Muscle of leg (tissue), 11 donors: ENCODE results near the gene LARGE1. TPM values are rescaled to one million over a fixed set of nuclear protein-coding genes. Genes with fewer than 3 reads are reported as not detected.

Experiments
- DNase-seq: peaks from one replicate; pipeline ENCODE4 v3.0.0; 2013
- H3K27ac ChIP-seq: one replicate; pipeline ENCODE4 v1.5.1; 2013; ENCODE audit warnings: mild to moderate bottlenecking, low read length, control low read depth
- H3K27me3 ChIP-seq: one replicate; pipeline ENCODE4 v1.6.1; 2013; ENCODE audit warnings: low read length; ENCODE audit not compliant: control insufficient read depth, insufficient read depth
- H3K36me3 ChIP-seq: one replicate; pipeline ENCODE4 v1.6.1; 2013; ENCODE audit warnings: low read length; ENCODE audit not compliant: control insufficient read depth, insufficient read depth
- H3K4me1 ChIP-seq: one replicate; pipeline ENCODE4 v1.6.1; 2013; ENCODE audit warnings: low read length; ENCODE audit not compliant: control insufficient read depth, insufficient read depth
- H3K4me3 ChIP-seq: one replicate; pipeline ENCODE4 v1.5.1; 2013; ENCODE audit warnings: low read length, control low read depth
- H3K9me3 ChIP-seq: replicated peaks from 2 replicates; pipeline ENCODE4 v1.6.1; 2013; ENCODE audit warnings: low read depth, low read length; ENCODE audit not compliant: control insufficient read depth
- WGBS: methylation state at CpG from one replicate; pipeline ENCODE4 v1.1.5; 2013; ENCODE audit warnings: missing lambda C conversion rate; ENCODE audit not compliant: insufficient coverage; 5-methylcytosine and 5-hydroxymethylcytosine counted together
- polyA plus RNA-seq, 8 donors: library from polyadenylated mRNA; unstranded; fragments of 120-200 nt; gene quantifications; one replicate each; pipeline versions ENCODE4 v1.2.1 to v1.2.3, GENCODE V29; 2013; ENCODE audit warnings: inconsistent platforms in 1 of 8, low replicate concordance in 1 of 8; ENCODE audit not compliant: insufficient read length in 8 of 8, insufficient read depth in 1 of 8
- total RNA-seq: library from RNA; stranded (reverse); fragments of 120-200 nt; gene quantifications from one replicate; pipeline ENCODE4 v1.2.4, GENCODE V29; 2013

Gene LARGE1
- total and polyA plus RNA-seq, 9 donors, result 7.7 to 14.6 (median 10.4) TPM

- H3K9me3 ChIP-seq, result peaks cover 4% of the 10 kb centered on the region
- no CpG with 5 or more reads among the region's 4 CpGs for WGBS
- no peak overlapping the region for H3K4me3 ChIP-seq
- no peaks in the 10 kb centered on the region for H3K27me3 ChIP-seq
- no peaks in the 10 kb centered on the region for H3K4me1 ChIP-seq
- DNase-seq, result no peak
- no peaks in the 10 kb centered on the region for H3K36me3 ChIP-seq
- H3K27ac ChIP-seq, result no peak overlapping the region
These were observed 102.7 kb downstream of the LARGE1 start for GRCh38 chr22:33817512-33818127.

GRCh38 chr22:33812360-33812977 lies 107.8 kb downstream of the LARGE1 start:
- Histone ChIP-seq H3K27me3 (no peaks in the 10 kb centered on the region), H3K27ac (peak overlapping the region; percentile 84), H3K36me3 (no peaks in the 10 kb centered on the region), H3K4me3 (no peak overlapping the region), H3K9me3 (peaks cover 4% of the 10 kb centered on the region), H3K4me1 (peaks cover 16% of the 10 kb centered on the region)
- DNase-seq, result peak; percentile 36
- WGBS, result 55% methylated on average over 6 of the region's 7 CpGs

- Histone ChIP-seq H3K27me3 (no peaks in the 10 kb centered on the region), H3K36me3 (no peaks in the 10 kb centered on the region), H3K4me1 (peaks cover 16% of the 10 kb centered on the region), H3K27ac (peak overlapping the region; percentile 84), H3K4me3 (no peak overlapping the region), H3K9me3 (peaks cover 4% of the 10 kb centered on the region)
- 10% methylated on average over 5 of the region's 5 CpGs for WGBS
- DNase-seq, result peak; percentile 99
These were observed 108.6 kb downstream of the LARGE1 start for GRCh38 chr22:33811686-33812085.

- H3K27me3 ChIP-seq, result no peaks in the 10 kb centered on the region
- no peaks in the 10 kb centered on the region for H3K36me3 ChIP-seq
- 49% methylated on average over 2 of the region's 4 CpGs for WGBS
- no peak overlapping the region for H3K4me3 ChIP-seq
- peaks cover 16% of the 10 kb centered on the region for H3K4me1 ChIP-seq
- peaks cover under 1% of the 10 kb centered on the region for H3K9me3 ChIP-seq
- peak overlapping the region; percentile 84 for H3K27ac ChIP-seq
- DNase-seq, result no peak
These were observed 109.1 kb downstream of the LARGE1 start for GRCh38 chr22:33811208-33811607.

GRCh38 chr22:33807470-33807869 lies 112.8 kb downstream of the LARGE1 start:
- no peak overlapping the region for H3K27ac ChIP-seq
- H3K9me3 ChIP-seq, result no peaks in the 10 kb centered on the region
- peak; percentile 33 for DNase-seq
- H3K27me3 ChIP-seq, result no peaks in the 10 kb centered on the region
- WGBS, result no CpG with 5 or more reads among the region's 4 CpGs
- no peaks in the 10 kb centered on the region for H3K36me3 ChIP-seq
- H3K4me3 ChIP-seq, result no peak overlapping the region
- H3K4me1 ChIP-seq, result peaks cover 18% of the 10 kb centered on the region

- Histone ChIP-seq H3K36me3 (no peaks in the 10 kb centered on the region), H3K27ac (no peak overlapping the region), H3K4me3 (no peak overlapping the region), H3K27me3 (no peaks in the 10 kb centered on the region), H3K9me3 (no peaks in the 10 kb centered on the region), H3K4me1 (peaks cover 6% of the 10 kb centered on the region)
- 30% methylated on average over 3 of the region's 3 CpGs for WGBS
- DNase-seq, result no peak
These were observed 114.1 kb downstream of the LARGE1 start for GRCh38 chr22:33806191-33806590.

- no peaks in the 10 kb centered on the region for H3K36me3 ChIP-seq
- H3K27ac ChIP-seq, result no peak overlapping the region
- DNase-seq, result peak; percentile 38
- H3K4me1 ChIP-seq, result peaks cover 2% of the 10 kb centered on the region
- no peaks in the 10 kb centered on the region for H3K27me3 ChIP-seq
- no peaks in the 10 kb centered on the region for H3K9me3 ChIP-seq
- 53% methylated on average over 3 of the region's 7 CpGs for WGBS
- no peak overlapping the region for H3K4me3 ChIP-seq
These were observed 116.6 kb downstream of the LARGE1 start for GRCh38 chr22:33803371-33804282.

- no peak overlapping the region for H3K4me3 ChIP-seq
- H3K36me3 ChIP-seq, result no peaks in the 10 kb centered on the region
- DNase-seq, result no peak
- H3K9me3 ChIP-seq, result no peaks in the 10 kb centered on the region
- no CpG with 5 or more reads among the region's 6 CpGs for WGBS
- H3K27ac ChIP-seq, result no peak overlapping the region
- no peaks in the 10 kb centered on the region for H3K4me1 ChIP-seq
- H3K27me3 ChIP-seq, result no peaks in the 10 kb centered on the region
These were observed 121.9 kb downstream of the LARGE1 start for GRCh38 chr22:33798401-33798800.

- Histone ChIP-seq H3K27ac (no peak overlapping the region), H3K4me1 (no peaks in the 10 kb centered on the region), H3K27me3 (no peaks in the 10 kb centered on the region), H3K4me3 (no peak overlapping the region), H3K9me3 (no peaks in the 10 kb centered on the region), H3K36me3 (no peaks in the 10 kb centered on the region)
- WGBS, result 100% methylated on average over 1 of the region's 5 CpGs
- DNase-seq, result no peak
These were observed 123.8 kb downstream of the LARGE1 start for GRCh38 chr22:33796494-33796893.

GRCh38 chr22:33793475-33793874 lies 126.8 kb downstream of the LARGE1 start:
- H3K9me3 ChIP-seq, result peaks cover 10% of the 10 kb centered on the region
- peak; percentile 76 for DNase-seq
- H3K27me3 ChIP-seq, result no peaks in the 10 kb centered on the region
- H3K4me1 ChIP-seq, result no peaks in the 10 kb centered on the region
- H3K27ac ChIP-seq, result no peak overlapping the region
- no peak overlapping the region for H3K4me3 ChIP-seq
- no peaks in the 10 kb centered on the region for H3K36me3 ChIP-seq
- WGBS, result no CpG with 5 or more reads among the region's 3 CpGs
